ENCODE results near the gene KLHL3.

The KLHL3 gene

DNA sequence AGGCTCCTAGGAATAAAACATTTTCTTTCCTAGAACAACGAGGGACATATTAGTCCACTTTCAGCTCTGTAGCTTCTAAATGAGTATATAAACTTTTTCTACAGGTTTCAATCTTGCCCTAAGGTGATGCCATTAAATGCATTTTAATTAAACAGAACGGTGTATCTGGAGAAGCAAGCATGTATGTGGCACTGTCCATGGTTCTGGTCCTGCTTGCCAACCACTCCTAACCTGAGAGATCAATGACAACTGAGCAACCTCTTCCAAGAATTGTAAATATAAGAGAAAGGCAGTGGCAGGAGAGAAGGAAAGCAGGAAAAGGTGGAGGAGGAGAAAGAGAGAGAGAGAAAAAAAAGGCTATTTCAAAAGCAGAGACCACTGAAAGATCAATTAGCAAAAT, 141.2 kb downstream of the KLHL3 start:
- H3K4me1 ChIP-seq: peaks cover 22% of the 10 kb centered on the region
- DNase-seq: no peak
- TF ChIP-seq CTCF (IDR thresholded peaks at IDR 0.05; ENCODE audit: low read depth, low read length): no peak

DNA sequence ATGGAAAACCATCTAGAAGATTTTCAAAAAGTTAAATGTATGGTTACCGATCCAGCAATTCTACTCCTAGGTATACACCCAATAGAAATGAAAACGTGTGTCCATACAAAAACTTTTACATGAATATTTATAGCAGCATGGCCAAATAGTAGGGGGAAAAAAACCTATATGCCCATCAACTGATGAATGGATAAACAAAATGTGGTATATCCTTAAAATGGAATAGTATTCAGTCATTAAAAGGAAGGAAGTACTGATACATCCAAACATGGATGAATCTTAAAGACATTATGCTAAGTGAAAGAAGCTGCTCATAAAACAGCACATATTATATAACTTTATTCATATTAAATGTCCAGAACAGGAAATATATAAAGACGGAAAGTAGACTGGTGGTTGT, 143.6 kb downstream of the KLHL3 start:
- Histone ChIP-seq H3K36me3 (no peaks in the 10 kb centered on the region), H3K27me3 (no peaks in the 10 kb centered on the region), H3K4me1 (peaks cover 22% of the 10 kb centered on the region), H3K9me3 (no peaks in the 10 kb centered on the region; the same call in 1 of the 2 replicates), H3K4me3 (ENCODE audit: low read depth, low read length) (no peak overlapping the region)
- TF ChIP-seq CTCF (IDR thresholded peaks at IDR 0.05; ENCODE audit: low read depth, low read length): no peak
- no peak for DNase-seq

More for the DNA sequence above, 141.2 kb downstream of the KLHL3 start:
- no peaks in the 10 kb centered on the region for H3K36me3 ChIP-seq
- no peak overlapping the region for H3K4me3 ChIP-seq (ENCODE audit: low read depth, low read length)
- H3K9me3 ChIP-seq: no peaks in the 10 kb centered on the region; the same call in 1 of the 2 replicates
- no peaks in the 10 kb centered on the region for H3K27me3 ChIP-seq

GRCh38 chr5:137589185-137589584, 146.7 kb downstream of the KLHL3 start:
- H3K9me3 ChIP-seq: no peaks in the 10 kb centered on the region; the same call in 1 of the 2 replicates
- H3K4me1 ChIP-seq: no peaks in the 10 kb centered on the region
- no peaks in the 10 kb centered on the region for H3K36me3 ChIP-seq
- no peaks in the 10 kb centered on the region for H3K27me3 ChIP-seq
- H3K4me3 ChIP-seq (ENCODE audit: low read depth, low read length): no peak overlapping the region
- no peak for TF ChIP-seq CTCF (IDR thresholded peaks at IDR 0.05; ENCODE audit: low read depth, low read length)
- DNase-seq: no peak

GRCh38 chr5:137587919-137588318, 148.0 kb downstream of the KLHL3 start:
- no peak for TF ChIP-seq CTCF (IDR thresholded peaks at IDR 0.05; ENCODE audit: low read depth, low read length)
- Histone ChIP-seq H3K4me3 (ENCODE audit: low read depth, low read length) (no peak overlapping the region), H3K9me3 (no peaks in the 10 kb centered on the region; the same call in 1 of the 2 replicates), H3K4me1 (peaks cover 5% of the 10 kb centered on the region), H3K36me3 (no peaks in the 10 kb centered on the region), H3K27me3 (no peaks in the 10 kb centered on the region)
- DNase-seq: no peak

GRCh38 chr5:137584262-137584661, 151.6 kb downstream of the KLHL3 start:
- H3K4me1 ChIP-seq: peaks cover 12% of the 10 kb centered on the region
- TF ChIP-seq CTCF (IDR thresholded peaks at IDR 0.05; ENCODE audit: low read depth, low read length): no peak

DNA sequence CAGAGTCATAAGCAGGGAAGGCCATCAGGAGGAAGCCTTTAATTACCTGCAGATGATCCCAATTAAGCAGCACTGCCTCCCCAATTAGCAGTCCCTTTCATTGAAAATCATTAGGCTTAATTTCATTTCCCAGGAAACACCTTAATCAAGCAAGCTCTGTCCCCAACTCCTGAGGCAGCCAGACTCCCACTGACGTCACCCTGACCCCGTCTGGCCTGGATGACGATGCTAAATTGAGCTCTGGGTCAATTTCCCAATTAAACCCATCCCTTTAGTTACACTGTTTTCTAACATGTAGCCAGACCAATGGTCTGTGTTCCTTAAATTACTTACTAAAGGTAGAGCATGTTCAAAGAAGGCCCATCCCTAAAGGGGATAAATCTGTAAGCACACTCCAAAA, 152.8 kb downstream of the KLHL3 start:
- no peak for TF ChIP-seq CTCF (IDR thresholded peaks at IDR 0.05; ENCODE audit: low read depth, low read length)
- H3K27me3 ChIP-seq: no peaks in the 10 kb centered on the region
- no peaks in the 10 kb centered on the region; the same call in 1 of the 2 replicates for H3K9me3 ChIP-seq
- no peak for DNase-seq
- H3K4me1 ChIP-seq: peaks cover 12% of the 10 kb centered on the region
- no peak overlapping the region for H3K4me3 ChIP-seq (ENCODE audit: low read depth, low read length)
- H3K36me3 ChIP-seq: no peaks in the 10 kb centered on the region

More at GRCh38 chr5:137584262-137584661, 151.6 kb downstream of the KLHL3 start:
- no peaks in the 10 kb centered on the region for H3K36me3 ChIP-seq
- no peaks in the 10 kb centered on the region for H3K9me3 ChIP-seq
- H3K4me3 ChIP-seq (ENCODE audit: low read depth, low read length): no peak overlapping the region
- no peak for DNase-seq
- no peaks in the 10 kb centered on the region for H3K27me3 ChIP-seq
